Putamen (tissue), 1 donor: ENCODE measurements around the gene PMEPA1.

Experiments used
- DNase-seq: peaks from one replicate; pipeline ENCODE4 v3.0.0-alpha.2; 2016; ENCODE audit warnings: low spot score

Gene PMEPA1

DNA sequence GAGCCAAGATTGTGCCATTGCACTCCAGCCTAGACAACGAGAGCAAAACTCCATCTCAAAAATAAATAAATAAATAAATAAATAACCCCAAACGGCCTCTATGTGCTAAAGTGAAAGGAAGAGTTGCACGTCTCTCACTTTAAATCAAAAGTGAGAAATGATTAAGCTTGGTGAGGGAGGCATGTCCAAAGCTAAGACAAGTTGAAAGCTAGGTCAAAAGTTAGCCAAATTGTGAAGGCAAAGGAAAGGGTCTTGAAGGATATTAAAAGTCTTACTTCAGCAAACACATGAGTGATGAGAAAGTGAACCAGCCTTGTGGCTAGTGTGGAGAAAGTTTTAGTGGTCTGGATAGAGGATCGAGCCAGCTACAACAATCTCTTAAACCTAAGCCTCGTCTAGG, 103.9 kb downstream of the PMEPA1 start:
- DNase-seq = no peak

DNA sequence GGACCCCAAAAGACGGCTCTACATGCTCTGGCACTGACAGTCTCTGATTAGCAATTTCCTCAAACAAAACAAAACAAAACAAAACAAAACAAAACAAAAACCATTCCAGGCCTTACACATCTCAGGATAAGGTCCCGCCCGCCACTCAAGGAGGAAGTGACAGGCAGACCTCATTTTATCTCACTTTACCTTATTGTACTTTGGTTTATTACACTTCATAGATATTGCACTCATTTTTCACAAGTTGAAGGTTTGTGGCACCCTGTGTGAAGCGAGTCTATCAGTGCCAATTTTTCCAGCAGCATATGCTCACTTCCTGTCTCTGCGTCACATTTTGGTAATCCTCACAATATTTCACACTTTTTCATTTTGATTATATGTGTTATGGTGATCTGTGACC, 104.8 kb downstream of the PMEPA1 start:
- DNase-seq = no peak

DNA sequence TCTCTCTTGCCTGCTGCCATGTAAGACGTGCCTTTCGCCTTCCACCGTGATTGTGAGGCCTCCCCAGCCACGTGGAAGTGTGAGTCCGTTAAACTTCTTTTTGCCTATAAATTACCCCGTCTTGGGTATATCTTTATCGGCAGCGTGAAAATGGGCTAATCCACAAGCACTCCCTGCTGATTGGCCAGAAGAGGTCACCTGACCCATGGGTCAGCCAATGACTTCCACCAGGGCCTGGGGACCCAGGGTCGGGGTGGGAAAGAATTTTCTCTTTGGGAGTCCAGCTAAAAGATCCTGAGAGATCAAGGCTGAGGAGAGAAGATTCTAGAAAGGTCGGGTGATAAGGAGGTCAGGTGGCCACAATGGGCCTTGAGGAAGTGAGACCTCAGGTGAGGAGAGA, 106.7 kb downstream of the PMEPA1 start:
- DNase-seq = no peak

GRCh38 chr20:57601737-57602136, 108.1 kb downstream of the PMEPA1 start:
- DNase-seq = no peak

DNA sequence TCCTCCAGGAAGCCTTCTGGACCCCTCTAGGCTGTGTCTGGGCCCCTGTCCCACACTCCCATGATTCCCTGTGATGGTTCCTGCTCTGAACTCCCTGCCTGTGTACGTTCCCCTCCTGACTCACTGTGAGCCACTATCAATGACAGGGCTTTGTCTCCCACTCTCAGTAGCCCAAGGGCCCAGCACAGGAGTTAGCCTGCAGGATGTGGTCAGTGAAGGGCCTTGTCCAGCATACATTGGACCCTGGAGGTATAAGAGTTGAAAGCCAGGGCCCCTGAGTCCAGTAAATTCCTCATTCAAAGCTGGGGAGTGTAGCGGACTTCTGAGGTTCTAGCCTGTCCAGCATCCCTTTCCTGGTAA, 108.6 kb downstream of the PMEPA1 start:
- DNase-seq = no peak

- no peak for DNase-seq
These were observed 109.2 kb downstream of the PMEPA1 start for GRCh38 chr20:57600320-57601210.

DNA sequence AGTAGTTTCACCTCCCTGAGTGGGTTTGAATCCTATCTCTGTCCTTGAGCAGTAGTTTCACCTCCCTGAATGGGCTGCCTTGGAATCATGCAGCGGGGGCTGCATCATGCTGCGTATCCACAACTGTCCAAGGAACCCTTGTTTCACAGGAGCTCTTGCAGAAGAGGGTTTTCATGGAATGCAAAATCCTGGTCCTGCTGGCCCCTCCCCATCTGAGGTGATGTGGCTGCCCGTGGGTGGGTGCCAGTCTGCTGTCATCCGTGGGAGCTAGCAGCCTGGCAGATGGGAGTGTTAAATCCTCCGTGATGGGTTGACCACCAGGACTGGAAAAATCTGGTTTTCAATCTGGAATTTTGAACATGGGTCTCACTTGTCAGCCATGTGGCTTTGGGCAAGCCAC, 111.3 kb downstream of the PMEPA1 start:
- DNase-seq = no peak
